Activated CD4-positive, alpha-beta T cell treated with anti-CD3 and anti-CD28 coated beads, Interleukin-2, Interleukin-6, amounts not matched to agents 100 ng/mL and 50 ng/mL, durations not matched to agents 16 hours and 8 hours (primary cell): ENCODE results near the gene WFS1.

Experiments
- DNase-seq: peaks from one replicate; pipeline ENCODE4 v3.0.0-alpha.2; 2020

Gene WFS1

DNA sequence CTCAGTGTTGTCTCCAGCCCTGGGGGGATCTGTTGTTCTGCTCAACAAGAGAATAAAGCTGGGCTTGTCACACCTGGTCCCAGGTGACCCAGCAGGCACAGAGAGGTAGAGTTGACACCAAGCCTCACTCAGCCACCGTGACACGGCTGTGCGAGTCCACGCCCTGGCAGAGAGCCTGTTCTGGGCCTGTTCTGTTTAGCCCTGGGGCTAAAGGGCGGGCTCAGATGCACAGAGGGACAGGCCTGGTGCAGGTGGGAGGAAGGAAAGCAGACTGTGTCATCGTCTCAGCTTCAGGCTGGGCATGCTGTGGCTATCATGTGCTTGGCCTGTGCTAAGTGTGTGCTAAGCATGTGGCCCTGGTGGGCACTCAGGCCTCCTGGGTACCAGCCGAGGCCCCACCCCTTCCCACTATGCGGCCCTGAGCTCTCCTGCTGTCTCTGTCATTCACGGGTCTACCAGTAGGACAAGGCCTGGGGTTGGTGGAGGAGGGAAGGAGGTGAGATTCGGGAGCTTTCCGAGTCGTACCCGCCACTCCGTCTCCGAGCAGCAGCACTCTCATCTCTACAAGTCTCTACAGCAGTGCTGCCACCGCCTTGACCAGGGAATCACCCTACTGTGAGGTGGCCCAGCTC, 10.8 kb downstream of the WFS1 start:
- DNase-seq, result no peak

DNA sequence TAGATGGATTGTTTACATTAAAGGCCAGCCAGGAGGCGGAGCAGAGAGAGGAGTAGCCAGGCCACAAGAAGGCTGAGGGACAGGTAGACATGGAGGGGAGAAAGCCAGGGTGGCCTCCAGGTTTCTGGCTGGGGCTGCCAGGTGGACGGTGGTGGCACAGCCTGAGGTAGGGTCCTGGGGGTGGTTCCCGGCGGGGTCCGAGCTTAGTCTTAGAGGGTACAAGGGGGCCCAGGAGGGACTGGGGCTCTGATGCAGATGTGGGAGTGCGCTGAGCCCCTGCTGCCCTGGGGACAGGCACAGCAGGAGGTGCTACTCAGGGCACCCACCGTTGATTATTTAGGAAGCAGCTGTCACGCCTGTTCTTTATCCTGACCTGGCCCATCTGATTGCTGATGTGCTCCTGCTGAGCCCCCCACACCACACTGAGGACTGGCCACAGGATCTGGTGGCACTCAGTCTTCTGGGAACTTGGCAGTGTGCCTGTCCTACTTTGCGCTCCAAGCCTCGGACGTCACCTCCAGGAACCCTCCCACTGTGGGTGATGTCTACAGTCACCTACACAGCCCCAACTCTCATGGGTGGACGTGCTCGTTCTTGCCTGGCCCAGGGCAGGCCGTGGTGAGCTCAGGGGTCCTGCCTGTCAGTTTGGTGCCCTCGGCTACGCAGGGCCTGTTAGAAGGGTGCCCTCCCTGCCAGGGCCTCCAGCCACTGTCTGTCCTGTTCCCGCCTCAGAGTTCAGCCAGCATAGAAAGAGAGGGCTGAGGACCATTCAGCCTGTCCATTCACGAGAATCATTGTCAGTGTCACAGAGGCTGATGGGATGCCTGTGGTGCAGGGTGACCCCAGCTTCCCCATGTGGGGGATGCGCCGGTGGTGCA, 12.0 kb downstream of the WFS1 start:
- no peak for DNase-seq

- DNase-seq, result no peak
Measured at GRCh38 chr4:6282314-6282771, 12.7 kb downstream of the WFS1 start.

- no peak for DNase-seq
Measured at GRCh38 chr4:6283282-6283681, 13.6 kb downstream of the WFS1 start.

- no peak for DNase-seq
Measured at GRCh38 chr4:6287017-6287788, 17.6 kb downstream of the WFS1 start.

DNA sequence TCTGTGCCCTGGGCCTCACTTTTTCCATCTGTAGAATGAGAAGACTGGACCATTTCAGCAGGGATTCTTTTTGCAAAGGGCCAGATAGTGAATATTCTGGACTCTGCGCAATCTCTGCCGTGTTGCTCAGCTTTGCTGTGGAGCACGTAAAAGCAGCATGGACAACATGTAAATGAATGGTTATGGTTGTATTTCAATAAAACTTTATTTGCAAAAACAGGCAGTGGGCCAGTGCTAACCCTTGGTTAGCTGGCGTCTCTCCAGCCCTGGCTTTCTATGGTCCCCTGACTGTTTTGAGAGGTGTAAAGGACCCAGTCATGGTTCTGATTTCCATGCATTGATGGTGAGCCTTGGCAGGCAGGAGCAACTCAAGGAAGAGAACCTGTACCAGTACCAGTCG, 18.7 kb downstream of the WFS1 start:
- DNase-seq, result no peak

GRCh38 chr4:6288871-6289270, 19.2 kb downstream of the WFS1 start:
- no peak for DNase-seq

GRCh38 chr4:6290256-6290655, 20.6 kb downstream of the WFS1 start:
- no peak for DNase-seq

- no peak for DNase-seq
Measured at GRCh38 chr4:6290769-6291547, 21.3 kb downstream of the WFS1 start.

DNA sequence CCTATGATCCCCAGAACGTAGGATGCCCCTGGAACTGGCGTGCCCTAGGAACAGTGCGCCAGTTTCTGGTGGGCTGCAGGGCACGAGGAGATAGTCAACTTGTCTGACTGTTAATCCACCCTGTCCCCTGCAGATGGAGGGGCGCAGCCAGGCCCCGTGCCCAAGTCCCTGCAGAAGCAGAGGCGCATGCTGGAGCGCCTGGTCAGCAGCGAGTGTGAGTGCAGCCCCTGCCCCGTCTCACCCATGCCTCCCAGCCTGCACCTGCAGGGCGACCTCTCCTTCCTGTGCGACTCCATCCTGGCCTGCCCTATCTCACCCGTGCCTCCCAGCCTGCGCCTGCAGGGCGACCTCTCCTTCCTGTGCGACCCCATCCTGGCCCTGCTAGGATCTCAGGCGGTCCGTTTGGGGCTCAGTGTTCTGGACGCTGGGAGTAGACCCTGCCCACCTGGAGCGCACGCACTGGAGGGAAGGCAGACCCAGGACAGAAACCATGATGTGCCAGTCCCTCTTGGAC, 22.2 kb downstream of the WFS1 start:
- no peak for DNase-seq

GRCh38 chr4:6292376-6293096, 22.9 kb downstream of the WFS1 start:
- DNase-seq, result no peak

GRCh38 chr4:6293097-6293445, 23.4 kb downstream of the WFS1 start:
- DNase-seq, result no peak

DNA sequence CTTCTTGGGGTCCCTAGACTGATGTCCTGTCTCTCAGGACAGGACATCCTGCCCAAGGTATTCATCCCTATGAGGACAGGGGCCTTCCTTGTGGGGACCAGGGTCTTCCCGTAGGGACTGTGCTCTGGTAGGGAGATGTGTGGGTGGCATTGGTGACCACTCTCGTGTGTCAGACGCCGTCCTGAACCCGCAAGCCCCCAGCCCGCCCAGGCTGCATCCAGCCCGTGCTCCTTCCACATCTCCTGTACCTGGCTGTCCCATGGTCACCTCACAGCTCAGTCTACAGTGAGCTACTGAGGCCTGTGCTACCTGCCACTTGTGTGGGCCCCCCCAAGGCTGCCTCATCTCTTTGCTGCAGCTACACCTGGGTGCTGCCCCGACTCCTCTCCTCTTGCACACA, 24.0 kb downstream of the WFS1 start:
- no peak for DNase-seq

DNA sequence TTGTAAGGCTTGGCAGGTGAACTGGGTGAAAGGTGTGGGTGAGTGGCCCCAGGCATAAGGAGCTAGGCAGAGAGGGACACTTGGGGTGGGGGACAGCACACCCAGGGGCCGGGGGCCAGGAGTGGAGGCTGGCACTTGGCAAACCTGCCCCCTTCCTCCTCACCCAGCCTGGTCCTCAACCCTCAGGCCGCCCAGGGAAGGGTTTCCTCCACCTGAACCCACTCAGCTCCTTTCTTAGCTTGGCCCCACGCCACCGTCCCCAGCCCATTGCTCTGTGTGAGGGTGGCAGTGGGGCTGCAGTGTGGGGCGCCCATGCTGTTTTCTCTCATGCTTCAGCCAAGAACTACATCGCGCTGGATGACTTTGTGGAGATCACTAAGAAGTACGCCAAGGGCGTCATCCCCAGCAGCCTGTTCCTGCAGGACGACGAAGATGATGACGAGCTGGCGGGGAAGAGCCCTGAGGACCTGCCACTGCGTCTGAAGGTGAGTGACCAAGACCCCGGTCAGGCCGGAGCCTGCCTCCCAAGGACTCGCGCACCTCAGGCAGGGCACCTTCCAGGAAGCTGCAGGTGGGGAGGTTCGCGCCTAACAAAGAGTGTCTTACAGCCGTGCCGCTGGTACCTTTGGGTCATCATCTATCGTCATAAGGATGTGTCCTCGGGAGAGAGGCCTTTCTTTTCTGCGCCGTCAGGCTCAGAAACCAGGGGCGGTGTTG, 25.2 kb downstream of the WFS1 start:
- no peak for DNase-seq

DNA sequence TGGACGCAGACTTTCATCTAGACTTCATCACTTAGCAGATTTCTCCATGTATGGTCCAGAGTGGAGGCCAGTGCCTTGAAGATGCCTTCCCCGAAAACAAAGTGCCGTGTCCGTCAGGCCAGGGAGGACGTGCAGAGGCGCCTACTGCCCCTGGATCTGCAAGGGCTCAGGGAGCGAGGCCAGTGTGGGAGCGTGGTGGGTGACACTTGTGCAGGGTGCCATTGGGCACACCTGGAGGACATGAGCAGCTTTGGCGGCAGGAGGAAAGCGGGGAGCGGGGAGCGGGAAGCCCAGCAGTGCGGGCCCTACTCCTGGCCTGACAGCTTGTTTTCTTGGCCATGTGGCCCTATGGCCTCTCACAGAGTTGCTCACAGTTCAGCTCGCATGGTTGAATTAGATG, 25.8 kb downstream of the WFS1 start:
- no peak for DNase-seq

DNA sequence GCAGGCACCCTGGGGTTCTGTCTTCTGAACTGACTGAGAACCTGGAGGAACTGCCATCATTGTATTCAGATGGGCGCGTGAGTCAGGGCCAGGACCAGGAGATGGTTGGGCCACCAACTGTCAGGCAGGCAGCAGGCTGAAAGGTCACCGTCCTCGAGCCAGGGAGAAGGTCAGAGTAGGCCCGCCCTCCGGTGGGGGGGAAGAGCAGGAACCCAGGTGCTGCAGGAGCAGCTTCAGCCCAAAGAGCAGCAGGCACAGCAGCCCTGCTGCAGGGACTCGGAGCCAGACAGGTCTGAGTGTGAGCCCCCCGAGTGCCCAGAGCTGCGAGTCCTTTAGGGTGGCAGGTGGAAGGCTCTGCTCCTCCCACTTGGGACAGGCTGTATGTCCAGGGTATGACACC, 26.4 kb downstream of the WFS1 start:
- no peak for DNase-seq

DNA sequence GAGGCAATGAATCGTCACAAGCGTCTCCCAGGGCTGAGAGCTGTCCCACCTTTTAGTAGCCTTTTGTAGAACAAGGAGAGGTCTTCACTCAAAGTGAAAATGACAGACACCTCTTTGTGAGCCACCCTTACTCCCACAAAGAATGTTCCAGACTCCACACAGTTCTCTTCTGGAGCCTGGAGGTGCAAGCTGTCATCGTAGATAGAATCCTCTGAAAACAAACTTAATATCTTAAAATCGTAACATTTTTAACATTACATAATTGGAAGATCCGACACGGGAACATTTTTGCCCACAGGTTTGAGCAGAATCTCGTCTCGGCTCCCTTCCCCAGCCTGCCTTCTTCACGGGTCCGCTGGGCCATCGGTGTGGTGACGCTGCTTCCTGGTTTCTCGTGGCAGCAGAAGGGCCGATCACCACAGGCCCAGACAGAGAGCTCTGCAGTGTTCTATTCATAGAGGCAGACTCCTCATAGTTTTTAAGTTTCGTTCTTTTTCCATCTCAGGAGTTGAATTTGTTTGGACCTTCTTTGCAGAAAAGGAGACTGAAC, 27.7 kb downstream of the WFS1 start:
- no peak for DNase-seq

GRCh38 chr4:6298035-6298434, 28.4 kb downstream of the WFS1 start:
- no peak for DNase-seq

- DNase-seq, result no peak
Measured at GRCh38 chr4:6298852-6299251, 29.2 kb downstream of the WFS1 start.

GRCh38 chr4:6299875-6300274, 30.2 kb downstream of the WFS1 start:
- DNase-seq, result no peak

- DNase-seq, result no peak
Measured at GRCh38 chr4:6300359-6300758, 30.7 kb downstream of the WFS1 start.
